Naive thymus-derived CD8-positive, alpha-beta T cell (primary cell): ENCODE data around the gene NACAD. TPM values are rescaled to one million over a fixed set of nuclear protein-coding genes. Genes with fewer than 3 reads are reported as not detected.

Experiments used
- ATAC-seq, 2 donors: fragments of 150-1000 bp; cut with Tn5 transposase in 1 of 2; sonication (Bioruptor Pico), chemical (Tn5 transposase) in 1 of 2; 1 replicate in 1 of 2; 2 replicates in 1 of 2; pipeline ENCODE4 v1.10.0; 2021; ENCODE audit warnings: mild to moderate bottlenecking in 2 of 2, moderate library complexity in 2 of 2
- POLR2A ChIA-PET: fragments of 350-600 bp; sonication (Branson Sonifier 250); formaldehyde crosslinking; loops from one replicate; lab custom pipeline; 2021; ENCODE audit warnings: antibody characterized with exemption; lab: Charles Lee
- DNase-seq, 10 donors: peaks; one replicate each; pipeline versions ENCODE4 v3.0.0 to v3.0.0-alpha.2; 2020 to 2022
- H3K27ac Mint-ChIP-seq, 10 donors: one replicate each; pipeline ENCODE4 v1.8.0; 2020 to 2022; ENCODE audit warnings: mild to moderate bottlenecking in 10 of 10, mixed read lengths in 10 of 10, moderate library complexity in 4 of 10, inconsistent platforms in 1 of 10
- H3K27me3 Mint-ChIP-seq, 5 donors: one replicate each; pipeline ENCODE4 v1.8.0; 2021 to 2022; ENCODE audit warnings: mixed read lengths in 5 of 5
- H3K36me3 Mint-ChIP-seq, 3 donors: one replicate each; pipeline ENCODE4 v1.8.0; 2020 to 2022; ENCODE audit warnings: mixed read lengths in 3 of 3, mild to moderate bottlenecking in 2 of 3, inconsistent platforms in 1 of 3
- H3K4me1 Mint-ChIP-seq, 4 donors: one replicate each; pipeline ENCODE4 v1.8.0; 2021 to 2022; ENCODE audit warnings: mixed read lengths in 4 of 4
- H3K4me3 Mint-ChIP-seq, 10 donors: one replicate each; pipeline ENCODE4 v1.8.0; 2020 to 2022; ENCODE audit warnings: mild to moderate bottlenecking in 10 of 10, mixed read lengths in 10 of 10, moderate library complexity in 6 of 10, inconsistent platforms in 1 of 10
- H3K9me3 Mint-ChIP-seq, 9 donors: one replicate each; pipeline ENCODE4 v1.8.0; 2020 to 2022; ENCODE audit warnings: mixed read lengths in 9 of 9, mild to moderate bottlenecking in 3 of 9, inconsistent platforms in 1 of 9, moderate library complexity in 1 of 9
- polyA plus RNA-seq, 3 donors: library from polyadenylated mRNA; unstranded; fragments of 300-500 nt; fragmentation: Illumina TruSeq; gene quantifications; one replicate each; pipeline ENCODE4 v1.2.3, GENCODE V29; 2021
- total RNA-seq, 8 experiments: library from RNA in 2 of 8; stranded (reverse) in 2 of 8; gene quantifications; one replicate each; pipeline ENCODE4 v1.2.3 and lab custom pipeline; 2021 to 2026

The NACAD gene
- total RNA-seq (under 1 TPM; 0.13 to 0.16 TPM), polyA plus RNA-seq (under 1 TPM; 0.06 to 0.15 (median 0.15) TPM), total RNA-seq (lab: John Stamatoyannopoulos, UW) (0 to 1.1 (median 0.13) reads per million in 6 experiments)

GRCh38 chr7:45088821-45089340 lies at the start of gene NACAD:
Gene NACAD, minus strand, starts transcription at chr7:45088969. Its CDS starts 75 bp downstream, at chr7:45088894.
- H3K27ac Mint-ChIP-seq: peak within 1 kb of the TSS in 9 of 10 donors; percentile 35 to 91 (median 71)
- peaks cover 0 to 9% (median 0%) of the 10 kb centered on the region in 9 donors for H3K9me3 Mint-ChIP-seq
- H3K36me3 Mint-ChIP-seq: no peaks in the 10 kb centered on the region
- peaks cover 3 to 10% (median 8%) of the 10 kb centered on the region in 4 donors for H3K4me1 Mint-ChIP-seq
- POLR2A ChIA-PET: interaction anchor here (0.6 to 1.7 kb wide), 5 partner anchors 8 to 203 kb away, joined by 3 to 7 read pairs (median 3); no protein-coding TSS in a partner anchor
- peak within 1 kb of the TSS; percentile 73 to 89 (median 81) for H3K4me3 Mint-ChIP-seq
- H3K27me3 Mint-ChIP-seq: peaks cover 0 to 6% (median 0%) of the 10 kb centered on the region in 5 donors
- peak in 8 of 10 donors; percentile 34 to 69 (median 42) for DNase-seq
- ATAC-seq: peak; percentile 70 to 74

- ATAC-seq: peak; percentile 83 to 96
Measured at GRCh38 chr7:45136106-45137060, 47.6 kb upstream of the NACAD start.

GRCh38 chr7:45133877-45134276 lies 45.1 kb upstream of the NACAD start:
- no peaks in the 10 kb centered on the region for H3K36me3 Mint-ChIP-seq
- no peaks in the 10 kb centered on the region for H3K9me3 Mint-ChIP-seq
- H3K27ac Mint-ChIP-seq: peak overlapping the region in 1 of 10 donors; percentile 57
- no peak overlapping the region for H3K4me3 Mint-ChIP-seq
- H3K27me3 Mint-ChIP-seq: peaks cover 0 to 7% (median 0%) of the 10 kb centered on the region in 5 donors
- H3K4me1 Mint-ChIP-seq: peaks cover 9 to 15% (median 12%) of the 10 kb centered on the region in 4 donors
- POLR2A ChIA-PET: interaction anchor here (1.2 to 3.0 kb wide), 4 partner anchors 22 to 527 kb away, joined by 3 to 16 read pairs (median 6); partner anchors contain the start of genes OGDH and TBRG4
- no peak for DNase-seq
- ATAC-seq: no peak

More at GRCh38 chr7:45136106-45137060, 47.6 kb upstream of the NACAD start:
- H3K4me3 Mint-ChIP-seq: no peak overlapping the region
- H3K27me3 Mint-ChIP-seq: peaks cover 0 to 7% (median 0%) of the 10 kb centered on the region in 5 donors
- POLR2A ChIA-PET: interaction anchor here (0.6 to 3.0 kb wide), 10 partner anchors 25 to 370 kb away, joined by 3 to 16 read pairs (median 4); partner anchors contain the start of gene TBRG4
- H3K36me3 Mint-ChIP-seq: no peaks in the 10 kb centered on the region
- peak; percentile 40 to 83 (median 68) for DNase-seq
- no peaks in the 10 kb centered on the region for H3K9me3 Mint-ChIP-seq
- peaks cover 6 to 15% (median 11%) of the 10 kb centered on the region in 4 donors for H3K4me1 Mint-ChIP-seq
- peak overlapping the region in 7 of 10 donors; percentile 7 to 82 (median 46) for H3K27ac Mint-ChIP-seq

GRCh38 chr7:45133352-45133751 lies 44.6 kb upstream of the NACAD start:
- no peak for DNase-seq
- H3K9me3 Mint-ChIP-seq: no peaks in the 10 kb centered on the region
- no peak for ATAC-seq
- H3K4me3 Mint-ChIP-seq: no peak overlapping the region
- no peaks in the 10 kb centered on the region for H3K36me3 Mint-ChIP-seq
- peaks cover 9 to 14% (median 10%) of the 10 kb centered on the region in 4 donors for H3K4me1 Mint-ChIP-seq
- POLR2A ChIA-PET: interaction anchor here (1.2 to 1.7 kb wide), 3 partner anchors 21 to 527 kb away, joined by 3 to 8 read pairs (median 4); partner anchors contain the start of genes OGDH and TBRG4
- H3K27me3 Mint-ChIP-seq: peaks cover 0 to 7% (median 0%) of the 10 kb centered on the region in 5 donors
- peak overlapping the region in 1 of 10 donors; percentile 57 for H3K27ac Mint-ChIP-seq

- no peak for DNase-seq
- peaks cover 0 to 7% (median 0%) of the 10 kb centered on the region in 5 donors for H3K27me3 Mint-ChIP-seq
- no peaks in the 10 kb centered on the region for H3K9me3 Mint-ChIP-seq
- POLR2A ChIA-PET: interaction anchor here (1.2 to 1.4 kb wide), 2 partner anchors 21 to 526 kb away, joined by 3 to 4 read pairs; partner anchors contain the start of genes OGDH and TBRG4
- H3K4me3 Mint-ChIP-seq: no peak overlapping the region
- H3K36me3 Mint-ChIP-seq: no peaks in the 10 kb centered on the region
- no peak overlapping the region for H3K27ac Mint-ChIP-seq
- H3K4me1 Mint-ChIP-seq: peaks cover 9 to 14% (median 10%) of the 10 kb centered on the region in 4 donors
- no peak for ATAC-seq
Measured at GRCh38 chr7:45132708-45133320, 44.0 kb upstream of the NACAD start.

- Mint-ChIP-seq H3K9me3 (no peaks in the 10 kb centered on the region), H3K4me1 (peaks cover 9 to 14% (median 10%) of the 10 kb centered on the region in 4 donors), H3K27me3 (peaks cover 0 to 7% (median 0%) of the 10 kb centered on the region in 5 donors), H3K27ac (no peak overlapping the region), H3K36me3 (no peaks in the 10 kb centered on the region), H3K4me3 (no peak overlapping the region)
- no peak for ATAC-seq
- POLR2A ChIA-PET: interaction anchor here (0.7 kb wide), 1 partner anchor 782 kb away, joined by 3 read pairs; no protein-coding TSS in a partner anchor
- DNase-seq: no peak
Measured at GRCh38 chr7:45131891-45132290, 43.1 kb upstream of the NACAD start.

GRCh38 chr7:45130910-45131309 lies 42.1 kb upstream of the NACAD start:
- DNase-seq (no peak), ATAC-seq (no peak)

GRCh38 chr7:45129906-45130305 lies 41.1 kb upstream of the NACAD start:
- H3K27me3 Mint-ChIP-seq: peaks cover 0 to 7% (median 0%) of the 10 kb centered on the region in 5 donors
- DNase-seq (no peak), ATAC-seq (no peak)
- peaks cover 0 to 3% (median under 1%) of the 10 kb centered on the region in 4 donors for H3K4me1 Mint-ChIP-seq
- no peak overlapping the region for H3K4me3 Mint-ChIP-seq
- POLR2A ChIA-PET: no interaction called here
- no peaks in the 10 kb centered on the region for H3K9me3 Mint-ChIP-seq
- peak overlapping the region in 4 of 10 donors; percentile 12 to 86 (median 26) for H3K27ac Mint-ChIP-seq
- H3K36me3 Mint-ChIP-seq: no peaks in the 10 kb centered on the region

More at GRCh38 chr7:45130910-45131309, 42.1 kb upstream of the NACAD start:
- POLR2A ChIA-PET: interaction anchor here (0.6 to 0.7 kb wide), 2 partner anchors 689 to 781 kb away, joined by 3 to 7 read pairs; no protein-coding TSS in a partner anchor
- Mint-ChIP-seq H3K4me3 (no peak overlapping the region), H3K27ac (peak overlapping the region in 1 of 10 donors; percentile 12), H3K27me3 (peaks cover 0 to 7% (median 0%) of the 10 kb centered on the region in 5 donors), H3K4me1 (peaks cover 4 to 7% (median 5%) of the 10 kb centered on the region in 4 donors), H3K36me3 (no peaks in the 10 kb centered on the region), H3K9me3 (no peaks in the 10 kb centered on the region)

GRCh38 chr7:45129181-45129800 lies 40.5 kb upstream of the NACAD start:
- Mint-ChIP-seq H3K9me3 (no peaks in the 10 kb centered on the region), H3K27ac (peak overlapping the region in 2 of 10 donors; percentile 12 to 51), H3K4me1 (peaks cover 0 to 3% (median under 1%) of the 10 kb centered on the region in 4 donors), H3K36me3 (no peaks in the 10 kb centered on the region), H3K4me3 (no peak overlapping the region), H3K27me3 (peaks cover 0 to 7% (median 0%) of the 10 kb centered on the region in 5 donors)
- ATAC-seq: no peak
- POLR2A ChIA-PET: no interaction called here
- DNase-seq: no peak

- DNase-seq: no peak
- POLR2A ChIA-PET: no interaction called here
- H3K27me3 Mint-ChIP-seq: no peaks in the 10 kb centered on the region
- no peak for ATAC-seq
- H3K36me3 Mint-ChIP-seq: no peaks in the 10 kb centered on the region
- peaks cover 5 to 18% (median 16%) of the 10 kb centered on the region in 4 donors for H3K4me1 Mint-ChIP-seq
- H3K9me3 Mint-ChIP-seq: no peaks in the 10 kb centered on the region
- H3K27ac Mint-ChIP-seq: peak overlapping the region in 1 of 10 donors; percentile 53
- H3K4me3 Mint-ChIP-seq: no peak overlapping the region
Measured at GRCh38 chr7:45126920-45127319, 38.2 kb upstream of the NACAD start.

GRCh38 chr7:45126201-45126600 lies 37.4 kb upstream of the NACAD start:
- Mint-ChIP-seq H3K4me3 (no peak overlapping the region), H3K36me3 (no peaks in the 10 kb centered on the region), H3K27ac (peak overlapping the region in 1 of 10 donors; percentile 43), H3K27me3 (no peaks in the 10 kb centered on the region), H3K9me3 (no peaks in the 10 kb centered on the region), H3K4me1 (peaks cover 5 to 21% (median 17%) of the 10 kb centered on the region in 4 donors)
- ATAC-seq: no peak
- POLR2A ChIA-PET: interaction anchor here (1.5 kb wide), 1 partner anchor 148 kb away, joined by 3 read pairs; the partner anchor contains the start of gene MYO1G
- no peak for DNase-seq
